GM12874 (cell line): ENCODE measurements around the gene LCN1.

Experiments
- CTCF ChIP-seq: IDR thresholded peaks from 2 replicates; pipeline ENCODE4 v1.5.1; 2011; ENCODE audit warnings: low read depth, mild to moderate bottlenecking, control low read depth, low read length, moderate library complexity; ENCODE audit not compliant: insufficient read depth

The LCN1 gene

DNA sequence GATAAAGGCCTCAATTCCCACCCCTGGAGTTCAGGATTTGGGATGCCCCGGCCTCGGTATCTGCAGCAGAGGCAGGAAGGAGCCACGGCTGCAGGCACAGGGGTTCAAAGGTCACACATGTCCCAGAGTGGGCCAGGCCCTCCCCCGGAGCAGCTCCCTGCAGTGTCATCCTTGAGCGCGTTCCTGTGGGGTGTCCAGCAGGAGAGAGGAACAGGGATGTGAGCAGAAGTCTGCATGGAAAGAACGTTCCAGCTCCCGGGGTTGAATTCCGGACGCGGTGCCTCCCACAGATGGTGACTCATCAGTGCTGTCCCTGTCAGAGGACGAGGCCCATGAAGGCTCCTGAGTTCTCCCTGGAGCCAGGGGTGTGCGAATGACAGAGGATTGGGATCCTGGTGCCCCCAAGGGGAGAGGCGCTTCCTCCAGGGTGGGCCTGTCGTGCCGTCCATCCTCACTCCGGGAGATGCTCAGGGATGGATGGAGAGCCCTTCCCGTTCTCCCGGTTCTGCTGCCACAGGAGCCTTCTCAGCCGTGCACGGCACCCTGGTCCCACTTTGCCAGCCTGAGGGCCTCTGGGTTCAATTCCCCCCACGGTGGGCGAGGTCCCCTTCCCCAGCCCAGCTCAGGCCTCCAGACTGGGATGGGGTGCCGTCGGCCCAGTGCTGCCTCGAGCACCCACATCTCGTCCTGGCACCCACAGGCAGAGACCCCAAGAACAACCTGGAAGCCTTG, 3.1 kb downstream of the LCN1 start:
- TF ChIP-seq CTCF = no peak

- no peak for TF ChIP-seq CTCF
Measured at GRCh38 chr9:135525241-135526088, 4.2 kb downstream of the LCN1 start.

DNA sequence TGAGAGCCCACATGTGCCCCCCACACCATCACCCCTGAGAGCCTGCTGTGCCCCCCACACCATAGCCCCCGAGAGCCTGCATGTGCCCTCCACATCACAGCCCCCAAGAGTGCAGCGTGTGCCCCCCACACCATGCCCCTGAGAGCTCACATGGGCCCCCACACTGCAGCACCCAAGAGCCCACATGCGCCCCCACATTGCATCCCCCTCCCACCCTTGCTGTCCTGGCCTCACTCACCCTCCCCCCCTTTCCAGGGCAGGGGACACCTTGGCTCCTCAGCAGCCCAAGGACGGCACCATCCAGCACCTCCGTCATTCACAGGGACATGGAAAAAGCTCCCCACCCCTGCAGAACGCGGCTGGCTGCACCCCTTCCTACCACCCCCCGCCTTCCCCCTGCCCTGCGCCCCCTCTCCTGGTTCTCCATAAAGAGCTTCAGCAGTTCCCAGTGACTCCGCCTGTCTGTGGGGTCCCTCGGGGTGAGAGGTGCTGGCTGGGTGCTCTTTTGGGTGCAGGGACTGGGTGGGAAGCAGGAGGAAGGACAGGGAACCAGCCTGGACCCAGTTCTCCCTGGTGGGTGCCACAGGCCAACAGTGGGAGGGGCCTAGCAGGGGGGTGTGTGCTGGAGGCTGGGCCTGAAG, 5.0 kb downstream of the LCN1 start:
- no peak for TF ChIP-seq CTCF

GRCh38 chr9:135526730-135527571, 5.7 kb downstream of the LCN1 start:
- no peak for TF ChIP-seq CTCF

GRCh38 chr9:135530146-135530545, 8.9 kb downstream of the LCN1 start:
- no peak for TF ChIP-seq CTCF

DNA sequence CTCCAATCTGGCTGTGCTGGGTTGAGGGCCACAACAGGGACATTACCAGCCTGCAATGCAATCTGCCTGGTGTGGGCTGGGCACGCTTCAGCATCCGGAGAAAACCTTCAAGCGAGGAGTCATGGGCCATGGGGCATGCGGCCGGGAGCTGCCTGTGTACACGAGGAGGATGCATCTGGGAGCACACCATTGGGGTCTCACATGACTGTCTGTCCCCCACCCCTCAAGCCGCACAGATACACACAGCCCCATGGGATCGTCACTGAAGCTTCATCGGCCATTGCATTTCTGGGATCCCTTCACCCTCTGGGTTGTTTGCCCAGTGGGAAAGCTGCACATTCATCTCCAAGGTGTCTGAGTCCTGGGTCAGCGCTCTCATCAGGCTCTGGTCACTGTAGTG, 9.9 kb downstream of the LCN1 start:
- no peak for TF ChIP-seq CTCF

- no peak for TF ChIP-seq CTCF
Measured at GRCh38 chr9:135533113-135533512, 11.9 kb downstream of the LCN1 start.
